Stimulated activated CD8-positive, alpha-beta memory T cell treated with anti-CD3 and anti-CD28 coated beads, Interleukin-4, amount 100 ng/mL, for 4 hours (primary cell): ENCODE data around the gene ZXDC.

ENCODE experiments used
- DNase-seq, 2 donors: peaks; one replicate each; pipeline ENCODE4 v3.0.0-alpha.2; 2020; ENCODE audit warnings: low read depth in 2 of 2, low spot score in 1 of 2

Gene ZXDC

GRCh38 chr3:126397610-126398422 is 77.9 kb downstream of the ZXDC start:
- no peak for DNase-seq

GRCh38 chr3:126396536-126396935 is 79.2 kb downstream of the ZXDC start:
- DNase-seq = no peak

- no peak for DNase-seq
These were observed 79.7 kb downstream of the ZXDC start for GRCh38 chr3:126395846-126396513.

GRCh38 chr3:126394977-126395321 is 80.7 kb downstream of the ZXDC start:
- no peak for DNase-seq

GRCh38 chr3:126394179-126394976 is 81.3 kb downstream of the ZXDC start, which contains the start of gene CFAP100:
Gene CFAP100, plus strand, starts transcription at chr3:126394909. Its CDS starts 1,092 bp downstream, at chr3:126396001.
- no peak for DNase-seq

- DNase-seq = no peak
These were observed 82.1 kb downstream of the ZXDC start for GRCh38 chr3:126393563-126393962.

GRCh38 chr3:126392246-126392645 is 83.4 kb downstream of the ZXDC start:
- no peak for DNase-seq

- no peak for DNase-seq
These were observed 84.1 kb downstream of the ZXDC start for GRCh38 chr3:126391631-126392030.

- DNase-seq = no peak
These were observed 84.9 kb downstream of the ZXDC start for GRCh38 chr3:126390751-126391150.

GRCh38 chr3:126390201-126390600 is 85.5 kb downstream of the ZXDC start:
- DNase-seq = no peak

GRCh38 chr3:126389794-126390146 is 85.9 kb downstream of the ZXDC start:
- DNase-seq = no peak

GRCh38 chr3:126389112-126389793 is 86.4 kb downstream of the ZXDC start:
- no peak for DNase-seq
